Breast epithelium (tissue), 4 donors: Measurements from ENCODE around the gene GULP1. TPM values are rescaled to one million over a fixed set of nuclear protein-coding genes. Genes with fewer than 3 reads are reported as not detected.
"Not testable (repeated sequence)": the region's sequence is repeated elsewhere in the genome, so short reads cannot be mapped to it uniquely, and the experiment has no call there.

ENCODE experiments used
- DNase-seq, 2 donors: peaks; one replicate each; pipeline ENCODE4 v3.0.0-alpha.2; 2019; ENCODE audit warnings: low spot score in 2 of 2
- H3K27ac ChIP-seq, 2 donors: fragments of 200-600 bp; sonication (generic) in 1 of 2; one replicate each; pipeline ENCODE4 v1.5.1; 2016 to 2019; ENCODE audit warnings: mild to moderate bottlenecking in 1 of 2
- H3K27me3 ChIP-seq, 2 donors: fragments of 200-600 bp; sonication (generic) in 1 of 2; one replicate each; pipeline versions ENCODE4 v1.5.1 to v1.6.0; 2017 to 2019; ENCODE audit warnings: control low read depth in 1 of 2, mild to moderate bottlenecking in 1 of 2
- H3K36me3 ChIP-seq: fragments of 200-600 bp; one replicate; pipeline ENCODE4 v1.5.1; 2019
- H3K4me1 ChIP-seq, 2 donors: fragments of 200-600 bp; sonication (generic); one replicate each; pipeline ENCODE4 v1.5.1; 2016 to 2019; ENCODE audit warnings: control low read depth in 1 of 2
- H3K4me3 ChIP-seq, 3 donors: fragments of 200-600 bp; sonication (generic); 1 replicate in 2 of 3; 2 replicates in 1 of 3; pipeline ENCODE4 v1.5.1; 2016 to 2019; ENCODE audit warnings: mild to moderate bottlenecking in 3 of 3, moderate library complexity in 2 of 3
- H3K9me3 ChIP-seq, 2 donors: fragments of 200-600 bp; sonication (generic) in 1 of 2; one replicate each; pipeline ENCODE4 v1.5.1; 2016 to 2019; ENCODE audit warnings: control low read depth in 1 of 2
- POLR2A ChIP-seq: fragments of 450-650 bp; IDR thresholded peaks from one replicate; pipeline ENCODE4 v1.6.1; 2016; ENCODE audit warnings: antibody characterized with exemption, mild to moderate bottlenecking, moderate library complexity
- POLR2AphosphoS5 ChIP-seq, 3 donors: sonication (generic); formaldehyde crosslinking; IDR thresholded peaks; one replicate each; pipeline ENCODE4 v1.6.1; 2017; ENCODE audit warnings: antibody characterized with exemption in 3 of 3
- intact Hi-C: fragments of 100-400 bp; cut with DNase I; formaldehyde crosslinking; loops from one replicate; pipeline ENCODE4 v1.15.1; 2023; ENCODE audit warnings: low total_unique reads
- total RNA-seq, 3 donors: library from RNA; depleted of rRNA; stranded (reverse); fragments of >200 nt; gene quantifications; one replicate each; pipeline ENCODE4 v1.1.0, GENCODE V29; 2016
- TF ChIP-seq, protein P1 (sequence below), 3 donors: fragments of 450-650 bp; IDR thresholded peaks; one replicate each; pipeline ENCODE4 v1.5.1; 2016 to 2017; ENCODE audit warnings: antibody characterized with exemption in 3 of 3, mild to moderate bottlenecking in 3 of 3, moderate library complexity in 3 of 3

The GULP1 gene
- total RNA-seq, 3 donors from 2014 or later: 16.5 to 47.9 (median 43.8) TPM

DNA sequence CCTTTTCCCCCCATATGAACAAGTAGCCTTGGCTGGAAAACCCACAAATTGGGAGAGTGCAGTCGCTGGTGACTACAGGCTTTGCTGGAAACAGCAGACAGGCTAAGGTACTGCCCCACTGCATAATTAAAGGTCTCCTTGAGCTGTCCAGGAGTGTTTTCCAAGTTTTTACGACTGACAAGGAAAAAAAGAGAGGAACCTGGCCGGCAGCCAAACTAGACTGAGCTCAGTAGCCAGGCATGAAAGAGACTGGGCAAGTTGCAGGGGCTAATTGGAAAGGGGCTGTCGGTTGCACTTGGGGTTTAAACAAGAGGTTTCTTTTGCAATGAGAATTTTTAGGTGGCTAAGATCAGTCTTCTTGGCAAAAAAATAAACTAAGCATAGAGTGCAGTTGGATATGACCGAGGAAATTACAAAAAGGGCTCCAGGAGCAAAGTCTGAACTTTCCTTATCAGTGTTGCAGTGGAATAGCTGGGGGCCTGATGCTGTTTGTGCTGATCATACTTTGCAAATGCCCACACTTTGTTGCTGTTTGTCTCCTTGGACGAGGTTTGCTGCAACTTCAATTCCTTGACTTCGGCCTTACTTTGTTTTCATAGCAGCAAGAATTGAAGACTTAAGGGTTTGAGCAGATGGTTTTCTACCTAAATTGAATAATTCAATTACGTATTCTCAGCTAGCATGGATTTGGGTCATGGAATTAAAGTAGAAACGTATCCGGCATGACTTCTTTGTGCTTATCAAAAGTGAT lies 2.1 kb downstream of the GULP1 start:
- TF ChIP-seq, protein P1, sequence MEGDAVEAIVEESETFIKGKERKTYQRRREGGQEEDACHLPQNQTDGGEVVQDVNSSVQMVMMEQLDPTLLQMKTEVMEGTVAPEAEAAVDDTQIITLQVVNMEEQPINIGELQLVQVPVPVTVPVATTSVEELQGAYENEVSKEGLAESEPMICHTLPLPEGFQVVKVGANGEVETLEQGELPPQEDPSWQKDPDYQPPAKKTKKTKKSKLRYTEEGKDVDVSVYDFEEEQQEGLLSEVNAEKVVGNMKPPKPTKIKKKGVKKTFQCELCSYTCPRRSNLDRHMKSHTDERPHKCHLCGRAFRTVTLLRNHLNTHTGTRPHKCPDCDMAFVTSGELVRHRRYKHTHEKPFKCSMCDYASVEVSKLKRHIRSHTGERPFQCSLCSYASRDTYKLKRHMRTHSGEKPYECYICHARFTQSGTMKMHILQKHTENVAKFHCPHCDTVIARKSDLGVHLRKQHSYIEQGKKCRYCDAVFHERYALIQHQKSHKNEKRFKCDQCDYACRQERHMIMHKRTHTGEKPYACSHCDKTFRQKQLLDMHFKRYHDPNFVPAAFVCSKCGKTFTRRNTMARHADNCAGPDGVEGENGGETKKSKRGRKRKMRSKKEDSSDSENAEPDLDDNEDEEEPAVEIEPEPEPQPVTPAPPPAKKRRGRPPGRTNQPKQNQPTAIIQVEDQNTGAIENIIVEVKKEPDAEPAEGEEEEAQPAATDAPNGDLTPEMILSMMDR (IDR thresholded peaks at IDR 0.05): no peak
- TF ChIP-seq POLR2A: no peak
- no peak for TF ChIP-seq POLR2AphosphoS5 (IDR thresholded peaks at IDR 0.05)
- DNase-seq: peak; percentile 36 to 66

DNA sequence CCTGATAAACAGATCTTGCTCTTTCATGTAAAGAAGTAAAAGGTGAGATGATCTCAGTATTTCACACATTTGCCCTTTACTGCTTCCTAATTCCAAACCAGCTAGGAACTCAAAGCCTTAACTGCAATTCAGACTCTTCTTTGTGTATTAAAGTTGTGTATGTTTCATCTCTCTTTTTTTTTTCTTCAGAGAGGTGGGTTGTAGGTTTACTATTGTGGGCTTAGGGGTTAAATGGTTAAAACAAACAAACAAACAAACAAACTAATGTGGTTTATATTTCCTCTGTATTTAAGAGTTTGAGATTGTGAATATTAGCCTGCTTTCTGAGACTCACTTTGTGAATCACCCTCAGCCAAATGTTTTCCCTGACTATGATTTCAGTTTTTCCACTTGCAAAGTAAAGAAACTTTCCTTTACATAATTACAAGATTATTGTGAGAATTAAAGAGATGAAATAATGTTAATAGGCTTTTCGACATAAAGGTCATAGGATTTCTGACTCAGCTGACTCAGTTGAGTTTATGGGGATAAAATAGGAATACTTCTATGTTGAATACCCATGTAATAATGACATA lies 2.8 kb downstream of the GULP1 start:
- intact Hi-C loops: no loop called here
- Histone ChIP-seq H3K27me3 (no peaks in the 10 kb centered on the region), H3K27ac (peak overlapping the region; percentile 95 to 97), H3K36me3 (no peaks in the 10 kb centered on the region), H3K4me3 (peak overlapping the region; percentile 75 to 83 (median 77)), H3K4me1 (no peaks in the 10 kb centered on the region), H3K9me3 (no peaks in the 10 kb centered on the region)
- TF ChIP-seq POLR2A (no peak), POLR2AphosphoS5 (IDR thresholded peaks at IDR 0.05) (no peak)
- TF ChIP-seq, protein P1 (IDR thresholded peaks at IDR 0.05): no peak
- DNase-seq: no peak

More for the DNA sequence above, 2.1 kb downstream of the GULP1 start:
- peak overlapping the region; percentile 75 to 83 (median 77) for H3K4me3 ChIP-seq
- no peaks in the 10 kb centered on the region for H3K9me3 ChIP-seq
- no peaks in the 10 kb centered on the region for H3K36me3 ChIP-seq
- H3K27ac ChIP-seq: peak overlapping the region; percentile 95 to 97
- H3K4me1 ChIP-seq: no peaks in the 10 kb centered on the region
- intact Hi-C loops: no loop called here
- H3K27me3 ChIP-seq: no peaks in the 10 kb centered on the region

DNA sequence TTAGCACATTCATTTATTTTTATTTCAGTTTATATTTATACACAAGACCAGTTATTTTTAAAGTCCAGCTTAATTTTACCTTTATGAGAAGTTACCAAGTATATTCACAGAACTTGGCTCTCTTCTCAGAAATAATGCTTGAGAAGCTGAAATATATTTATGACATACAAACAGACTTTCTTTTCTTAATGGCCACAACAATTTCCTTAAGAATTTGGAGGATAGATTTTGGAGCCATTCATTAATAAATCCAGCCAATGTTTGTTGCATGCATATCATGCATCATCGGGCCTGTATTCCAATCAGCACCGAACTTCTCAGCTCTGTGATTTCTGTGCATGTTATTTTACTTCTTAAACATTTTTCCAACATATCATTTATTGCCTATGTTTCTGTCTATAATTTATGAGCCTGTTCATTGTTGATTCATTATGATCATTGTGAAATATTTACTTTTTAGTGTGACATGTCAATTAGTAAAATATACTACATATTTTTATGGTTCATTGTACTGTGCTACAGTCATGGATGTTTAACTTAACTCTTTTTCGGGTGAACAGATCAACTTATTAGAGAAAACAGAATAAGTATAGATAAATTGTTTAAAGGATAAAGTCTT lies 3.5 kb downstream of the GULP1 start:
- H3K4me3 ChIP-seq: peak overlapping the region in 1 of 3 donors; percentile 75
- no peaks in the 10 kb centered on the region for H3K4me1 ChIP-seq
- peak overlapping the region in 1 of 2 donors; percentile 95 for H3K27ac ChIP-seq
- no peaks in the 10 kb centered on the region for H3K36me3 ChIP-seq
- no peak for TF ChIP-seq POLR2AphosphoS5 (IDR thresholded peaks at IDR 0.05)
- TF ChIP-seq, protein P1 (IDR thresholded peaks at IDR 0.05): no peak
- TF ChIP-seq POLR2A: no peak
- no peaks in the 10 kb centered on the region for H3K9me3 ChIP-seq
- no peaks in the 10 kb centered on the region for H3K27me3 ChIP-seq
- intact Hi-C loops: no loop called here
- DNase-seq: no peak

DNA sequence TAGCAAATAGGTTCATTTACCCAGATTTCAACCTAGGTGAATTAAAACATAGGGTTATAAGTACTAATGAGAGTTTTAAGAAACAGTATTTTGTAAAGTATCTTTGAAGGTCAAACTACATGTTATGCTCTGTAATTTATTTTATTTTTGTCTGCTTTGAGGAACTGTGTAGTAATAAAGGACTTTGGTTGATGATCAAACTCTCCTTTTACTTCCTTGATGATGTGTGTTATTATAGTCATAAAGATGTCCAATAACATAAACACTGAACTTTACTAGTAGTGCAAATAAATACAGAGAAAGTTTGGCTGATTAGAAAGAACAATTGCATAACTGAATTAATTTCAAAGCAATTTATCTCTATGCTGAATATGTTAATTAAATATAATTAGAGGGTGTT lies 6.3 kb downstream of the GULP1 start:
- TF ChIP-seq POLR2AphosphoS5 (IDR thresholded peaks at IDR 0.05) (no peak), POLR2A (no peak)
- TF ChIP-seq, protein P1 (IDR thresholded peaks at IDR 0.05): no peak
- intact Hi-C loops: no loop called here
- H3K4me1 ChIP-seq: no peaks in the 10 kb centered on the region
- H3K36me3 ChIP-seq: no peaks in the 10 kb centered on the region
- H3K4me3 ChIP-seq: no peak overlapping the region
- H3K27ac ChIP-seq: no peak overlapping the region
- no peaks in the 10 kb centered on the region for H3K9me3 ChIP-seq
- H3K27me3 ChIP-seq: no peaks in the 10 kb centered on the region
- no peak for DNase-seq

DNA sequence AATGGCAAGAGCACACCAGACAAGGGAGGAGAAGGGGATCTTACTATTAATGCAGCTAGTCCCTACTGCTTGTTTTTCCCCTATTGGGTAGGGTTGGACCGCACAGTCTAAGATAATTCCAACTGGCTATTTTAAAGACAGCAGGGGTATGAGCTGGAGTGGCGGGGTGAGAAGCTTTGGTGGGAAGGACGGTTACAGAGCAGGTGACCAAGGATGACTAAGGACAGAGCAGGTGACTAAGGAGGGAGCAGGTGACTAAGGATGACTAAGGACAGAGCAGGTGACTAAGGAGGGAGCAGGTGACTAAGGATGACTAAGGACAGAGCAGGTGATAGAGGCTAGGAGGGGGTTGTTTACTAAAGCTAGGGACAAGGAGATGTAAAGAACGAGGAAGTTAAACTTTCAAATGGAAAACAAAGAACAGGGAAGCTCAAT lies 7.3 kb downstream of the GULP1 start:
- intact Hi-C loops, DNase-seq, H3K27me3 ChIP-seq: not testable (repeated sequence)

More for the DNA sequence above, 7.3 kb downstream of the GULP1 start:
- not testable (repeated sequence) for H3K9me3 ChIP-seq, H3K36me3 ChIP-seq, H3K4me1 ChIP-seq, H3K27ac ChIP-seq, H3K4me3 ChIP-seq
